ENCODE measurements around the gene SLIT3. TPM values are rescaled to one million over a fixed set of nuclear protein-coding genes. Genes with fewer than 3 reads are reported as not detected.

The SLIT3 gene
- polyA plus RNA-seq, 1 of the 3 experiments (the other 2 are of a cell fraction): 119 TPM

GRCh38 chr5:168844016-168844921, 456.7 kb downstream of the SLIT3 start:
- H3K9me2 ChIP-seq: no peaks in the 10 kb centered on the region
- no peaks in the 10 kb centered on the region; the same call in 1 of the 2 replicates for H3K79me2 ChIP-seq (ENCODE audit: insufficient read depth)
- 58% methylated on average over 25 of the region's 25 CpGs for WGBS (ENCODE audit: low lambda C conversion rate)
- H3K4me2 ChIP-seq: no peak overlapping the region
- no peak overlapping the region for H2AFZ ChIP-seq (ENCODE audit: low read depth)
- peaks cover 0 to 61% of the 10 kb centered on the region in 2 experiments for H3K36me3 ChIP-seq (replicated peaks in 1 of 2; ENCODE audit: control insufficient read depth in 1 of 2, insufficient read depth in 2 of 2, low read length in 1 of 2)
- ChIA-PET POLR2A (interaction anchor here (0.6 to 9.5 kb wide), 33 partner anchors 9 to 1274 kb away, joined by 3 to 190 read pairs (median 4); no protein-coding TSS in a partner anchor), CTCF (interaction anchor here (0.6 to 5.7 kb wide), 11 partner anchors 14 to 144 kb away, joined by 3 to 45 read pairs (median 3); no protein-coding TSS in a partner anchor)
- no peak for DNase-seq
- peak overlapping the region in 1 of 2 experiments; percentile 96; a peak in 2 of 4 replicates for H3K27ac ChIP-seq (ENCODE audit: low read depth in 2 of 2, low read length in 1 of 2)
- H3K4me1 ChIP-seq (ENCODE audit: control insufficient read depth in 1 of 2, insufficient read depth in 2 of 2, low read depth in 1 of 2, low read length in 1 of 2): peaks cover 0 to 32% of the 10 kb centered on the region in 2 experiments; a peak in 2 of 4 replicates
- H4K20me1 ChIP-seq (ENCODE audit: insufficient read depth): no peaks in the 10 kb centered on the region
- H3K27me3 ChIP-seq (ENCODE audit: insufficient read depth): no peaks in the 10 kb centered on the region
- H3F3A ChIP-seq (replicated peaks; ENCODE audit: insufficient read depth): no peaks in the 10 kb centered on the region
- H3K9me3 ChIP-seq: no peaks in the 10 kb centered on the region
- no peak for TF ChIP-seq TEAD4 (IDR thresholded peaks at IDR 0.05; ENCODE audit: borderline replicate concordance, insufficient read depth)
- TF ChIP-seq MXI1 (IDR thresholded peaks at IDR 0.05; ENCODE audit: low read depth, low read length): peak; percentile 87
- TF ChIP-seq GATA2 (CRISPR knock-in tag; IDR thresholded peaks at IDR 0.05): 0 out of 2 replicates have a peak, but pooled peaks have one; percentile 21
- no peak for TF ChIP-seq NRF1 (IDR thresholded peaks at IDR 0.05; ENCODE audit: low read depth, low read length)
- TF ChIP-seq MAX (IDR thresholded peaks at IDR 0.05; ENCODE audit: low read depth): no peak
- TF ChIP-seq TAF1 (IDR thresholded peaks at IDR 0.05; ENCODE audit: borderline replicate concordance, low read depth, low read length): peak; percentile 57; the same call in 1 of the 2 replicates
- no peak overlapping the region for H3K9ac ChIP-seq
- H3K4me3 ChIP-seq (ENCODE audit: low read depth in 2 of 2, low read length in 1 of 2): peak overlapping the region in 1 of 2 experiments; percentile 48; a peak in 2 of 4 replicates

GRCh38 chr5:168843277-168844015, 457.5 kb downstream of the SLIT3 start:
- POLR2A ChIA-PET: interaction anchor here (1.1 to 9.5 kb wide), 7 partner anchors 10 to 189 kb away, joined by 3 to 190 read pairs (median 7); no protein-coding TSS in a partner anchor

More at GRCh38 chr5:168843277-168844015, 457.5 kb downstream of the SLIT3 start:
- TF ChIP-seq RAD21 (IDR thresholded peaks at IDR 0.05; ENCODE audit: low read length) (no peak), ELF1 (IDR thresholded peaks at IDR 0.05) (no peak), POLR2AphosphoS5 (IDR thresholded peaks at IDR 0.05; ENCODE audit: low read depth, low read length) (no peak), YY1 (IDR thresholded peaks at IDR 0.05; ENCODE audit: low read depth) (no peak), MEF2A (IDR thresholded peaks at IDR 0.05; ENCODE audit: borderline replicate concordance, low read depth) (no peak)
- H3K27me3 ChIP-seq (ENCODE audit: insufficient read depth): no peaks in the 10 kb centered on the region
- H3K9ac ChIP-seq: no peak overlapping the region
- CTCF ChIA-PET: interaction anchor here (0.6 to 5.7 kb wide), 6 partner anchors 13 to 104 kb away, joined by 3 to 45 read pairs (median 3); no protein-coding TSS in a partner anchor
- H3K36me3 ChIP-seq (replicated peaks in 1 of 2; ENCODE audit: control insufficient read depth in 1 of 2, insufficient read depth in 2 of 2, low read length in 1 of 2): peaks cover 0 to 68% of the 10 kb centered on the region in 2 experiments
- H3K9me2 ChIP-seq: no peaks in the 10 kb centered on the region
- H3F3A ChIP-seq (replicated peaks; ENCODE audit: insufficient read depth): no peaks in the 10 kb centered on the region
- no peak overlapping the region for H2AFZ ChIP-seq (ENCODE audit: low read depth)
- H3K4me1 ChIP-seq (ENCODE audit: control insufficient read depth in 1 of 2, insufficient read depth in 2 of 2, low read depth in 1 of 2, low read length in 1 of 2): peaks cover 0 to 34% of the 10 kb centered on the region in 2 experiments; a peak in 2 of 4 replicates
- no peaks in the 10 kb centered on the region for H4K20me1 ChIP-seq (ENCODE audit: insufficient read depth)
- H3K4me3 ChIP-seq (ENCODE audit: low read depth in 2 of 2, low read length in 1 of 2): peak overlapping the region in 1 of 2 experiments; percentile 48; a peak in 2 of 4 replicates
- no peak for DNase-seq
- H3K27ac ChIP-seq (ENCODE audit: low read depth in 2 of 2, low read length in 1 of 2): peak overlapping the region in 1 of 2 experiments; percentile 96; a peak in 2 of 4 replicates
- H3K79me2 ChIP-seq (ENCODE audit: insufficient read depth): no peaks in the 10 kb centered on the region; the same call in 1 of the 2 replicates
- WGBS (ENCODE audit: low lambda C conversion rate): 56% methylated on average over 7 of the region's 7 CpGs
- no peak overlapping the region for H3K4me2 ChIP-seq
- H3K9me3 ChIP-seq: no peaks in the 10 kb centered on the region

Data from SK-N-SH (cell line).